Measurements from ENCODE around the gene TOX2. TPM values are rescaled to one million over a fixed set of nuclear protein-coding genes. Genes with fewer than 3 reads are reported as not detected.

TOX2 gene
- total and polyA plus RNA-seq, 2 of the 4 experiments (the other 2 are of a cell fraction), result 1.3 to 17.5 TPM

DNA sequence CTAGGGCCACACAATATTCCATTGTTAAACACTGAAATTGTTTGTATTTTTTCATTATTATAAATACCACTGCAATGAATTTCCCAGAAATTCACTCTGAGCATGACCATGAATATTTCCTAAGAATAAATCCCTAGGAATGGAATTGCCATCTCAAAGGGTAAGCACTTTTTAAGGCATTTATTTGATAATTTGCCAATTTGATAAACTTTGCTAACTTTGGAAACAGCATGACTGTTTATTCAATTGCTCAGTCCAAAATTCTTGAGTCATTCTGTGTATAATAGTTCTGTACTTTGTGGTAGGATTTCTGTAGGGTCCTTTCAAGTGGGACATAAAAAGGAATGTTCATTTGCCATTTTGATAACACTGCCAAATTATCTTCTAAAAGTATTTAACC lies 44.2 kb upstream of the TOX2 start:
- ChIA-PET CTCF (no interaction called here), POLR2A (ENCODE audit: unreplicated experiment) (no interaction called here)
- peaks cover 6% of the 10 kb centered on the region; the same call in 1 of the 2 replicates for H3K9me1 ChIP-seq (ENCODE audit: insufficient read depth, low read length)
- H2BK20ac ChIP-seq (ENCODE audit: low read depth, low read length), result no peak overlapping the region
- H3K4me2 ChIP-seq (ENCODE audit: low read depth, low read length), result 0 out of 2 replicates have a peak overlapping the region, but pooled peaks have one; percentile 17
- no peak overlapping the region for H2AFZ ChIP-seq (replicated peaks; ENCODE audit: low read length, poor library complexity)
- no peaks in the 10 kb centered on the region for H4K20me1 ChIP-seq (ENCODE audit: insufficient read depth, low read length)
- no peak overlapping the region for H3K18ac ChIP-seq (ENCODE audit: low read depth, low read length)
- H3K27me3 ChIP-seq (ENCODE audit: control insufficient read depth, insufficient read depth, low read length), result no peaks in the 10 kb centered on the region
- no peak overlapping the region for H2BK120ac ChIP-seq (ENCODE audit: low read depth, low read length)
- DNase-seq (peak; percentile 61), ATAC-seq (ENCODE audit: low read depth) (peak; percentile 85)
- H3K4ac ChIP-seq (ENCODE audit: low read depth, low read length), result no peak overlapping the region
- dilution Hi-C loops (cut with HindIII; ENCODE audit: low sequenced_read_pairs, unreplicated experiment) (no loop called here), intact Hi-C loops (cut with micrococcal nuclease) (no loop called here), in situ Hi-C loops (cut with MboI; ENCODE audit: low sequenced_read_pairs) (no loop called here)
- H3K56ac ChIP-seq (ENCODE audit: extremely low read depth, insufficient read depth, low read length), result no peak overlapping the region
- peak overlapping the region; percentile 54 for H2BK5ac ChIP-seq (ENCODE audit: low read depth, low read length, poor library complexity, severe bottlenecking)
- no peak overlapping the region for H4K91ac ChIP-seq (ENCODE audit: insufficient read depth, low read depth, low read length)
- H2AK5ac ChIP-seq (ENCODE audit: low read depth, low read length), result no peak overlapping the region
- no peak overlapping the region for H4K5ac ChIP-seq (ENCODE audit: low read depth, low read length)
- H3K4me3 ChIP-seq (ENCODE audit: insufficient read depth, low read depth, low read length), result no peak overlapping the region
- no peak overlapping the region for H3K9ac ChIP-seq (ENCODE audit: low read depth, low read length)
- H3K23ac ChIP-seq (ENCODE audit: low read depth, low read length), result no peak overlapping the region
- no peak overlapping the region for H3K14ac ChIP-seq (replicated peaks; ENCODE audit: low read depth, low read length)
- no TSS peak for BruUV-seq (replicated peaks)
- no peak overlapping the region for H2BK15ac ChIP-seq (ENCODE audit: low read depth, low read length)
- H3K9me3 ChIP-seq (ENCODE audit: control insufficient read depth, insufficient read depth, low read length), result no peaks in the 10 kb centered on the region
- peaks cover 4% of the 10 kb centered on the region for H3K4me1 ChIP-seq (ENCODE audit: control insufficient read depth, insufficient read depth, low read length)
- no peak overlapping the region for H3K27ac ChIP-seq (ENCODE audit: insufficient read depth, low read length)
- H3K79me1 ChIP-seq (ENCODE audit: low read depth in 1 of 2, low read length in 2 of 2), result no peaks in the 10 kb centered on the region
- 0 out of 2 replicates have a peak, but pooled peaks have one; percentile 3 for TF ChIP-seq FOS (IDR thresholded peaks at IDR 0.05; ENCODE audit: low read depth, low read length)
- TF ChIP-seq POLR2A (IDR thresholded peaks at IDR 0.05; ENCODE audit: low read depth, low read length), result no peak
- no peak overlapping the region for H2AK9ac ChIP-seq (replicated peaks; ENCODE audit: low read depth, low read length, poor library complexity)
- no peaks in the 10 kb centered on the region for H3K36me3 ChIP-seq (ENCODE audit: control insufficient read depth, insufficient read depth, low read length)
- no peak overlapping the region for H4K8ac ChIP-seq (ENCODE audit: low read depth in 2 of 2, low read length in 2 of 2)

All from IMR-90 (cell line).